NCI-H2107 treated with DMSO at 0.1 percent for 48 hours (cell line): ENCODE data around the gene WDR86.

Experiments
- DNase-seq: peaks from one replicate; lab custom pipeline; 2025; ENCODE audit not compliant: unreplicated experiment; lab: John Stamatoyannopoulos, UW

WDR86 gene

DNA sequence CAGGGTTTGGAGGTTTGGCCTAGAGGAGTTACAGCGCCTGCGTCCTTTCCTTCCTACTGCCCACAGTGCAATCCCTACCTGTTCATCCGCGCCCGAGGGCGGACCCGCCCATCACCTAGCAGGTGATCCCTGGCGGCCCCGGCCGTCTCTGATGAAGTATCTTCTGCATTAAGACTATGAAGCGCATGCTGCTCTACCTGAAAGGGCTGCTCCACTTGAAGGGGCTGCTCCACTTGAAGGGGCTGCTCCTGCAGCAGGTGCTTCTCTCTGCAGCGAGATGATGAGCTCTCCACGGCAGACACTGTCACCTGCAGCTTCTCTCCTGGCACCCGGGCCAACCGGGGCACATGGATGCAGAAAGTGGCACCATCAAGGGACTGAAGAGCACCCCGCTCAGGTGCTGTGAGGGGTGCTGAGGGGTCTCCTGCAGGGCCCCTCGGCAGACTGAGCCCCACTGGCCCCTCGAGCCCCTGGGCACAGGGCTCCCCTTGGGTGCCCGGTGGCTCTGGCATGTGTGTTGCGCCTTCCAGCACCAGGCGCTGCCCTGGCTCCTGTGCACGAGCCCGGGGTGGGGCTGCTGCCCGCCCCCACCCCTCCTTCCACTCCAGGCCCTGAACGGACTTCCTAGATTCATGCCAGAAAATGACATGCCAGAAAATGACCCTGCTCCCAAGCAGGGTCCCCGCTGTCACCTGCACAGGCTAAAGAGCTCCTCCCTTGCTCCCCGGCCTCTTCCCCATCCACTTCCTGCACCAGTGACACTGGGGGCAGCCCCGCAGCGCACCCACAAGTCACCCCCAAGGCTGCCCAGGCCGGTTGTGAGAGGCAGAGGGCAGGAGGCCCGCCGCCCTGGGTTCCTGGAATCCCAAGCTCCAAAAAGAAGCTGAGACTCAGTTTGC lies 29.4 kb downstream of the WDR86 start:
- DNase-seq: no peak

DNA sequence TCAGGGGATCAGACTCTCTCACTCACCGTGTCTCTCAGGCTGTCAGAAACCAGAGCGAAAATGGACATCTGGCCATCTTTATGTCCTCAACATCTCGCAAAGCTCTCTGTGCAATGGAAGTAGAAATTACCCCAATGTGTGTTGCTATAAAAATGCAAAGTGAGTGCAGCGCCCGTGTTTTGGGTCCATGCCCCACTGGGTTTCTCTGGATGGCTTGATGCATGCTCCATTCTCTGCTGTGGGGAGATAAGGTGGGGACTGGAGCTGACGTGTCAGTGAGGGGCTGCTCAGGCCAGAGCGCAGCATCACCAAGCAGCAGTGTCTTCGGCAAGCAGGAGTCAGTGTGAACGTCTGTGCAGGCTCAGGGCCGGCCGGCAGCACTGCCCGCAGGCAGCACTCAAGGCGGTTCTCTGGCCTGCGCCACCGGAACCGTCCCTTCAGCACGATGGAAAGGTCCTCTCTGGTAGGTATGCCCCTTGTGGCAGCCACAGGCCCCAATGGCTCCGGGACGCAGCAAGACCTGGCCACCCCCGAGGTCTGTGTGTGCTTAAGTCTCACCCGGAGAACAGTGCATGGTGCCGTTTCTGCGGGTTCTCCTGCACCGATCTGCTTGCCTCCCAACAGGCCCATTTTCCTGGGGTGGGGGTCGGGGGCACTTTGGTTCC lies 30.2 kb downstream of the WDR86 start:
- DNase-seq: no peak

GRCh38 chr7:151379193-151379520 lies 30.7 kb downstream of the WDR86 start:
- DNase-seq: no peak

GRCh38 chr7:151378496-151379192 lies 31.2 kb downstream of the WDR86 start:
- no peak for DNase-seq

- DNase-seq: no peak
Observed at GRCh38 chr7:151378011-151378410, 31.8 kb downstream of the WDR86 start.

- DNase-seq: no peak
Observed at GRCh38 chr7:151377406-151377805, 32.4 kb downstream of the WDR86 start.

GRCh38 chr7:151376218-151376902 lies 33.5 kb downstream of the WDR86 start:
- no peak for DNase-seq

GRCh38 chr7:151375530-151376217 lies 34.2 kb downstream of the WDR86 start:
- DNase-seq: no peak

DNA sequence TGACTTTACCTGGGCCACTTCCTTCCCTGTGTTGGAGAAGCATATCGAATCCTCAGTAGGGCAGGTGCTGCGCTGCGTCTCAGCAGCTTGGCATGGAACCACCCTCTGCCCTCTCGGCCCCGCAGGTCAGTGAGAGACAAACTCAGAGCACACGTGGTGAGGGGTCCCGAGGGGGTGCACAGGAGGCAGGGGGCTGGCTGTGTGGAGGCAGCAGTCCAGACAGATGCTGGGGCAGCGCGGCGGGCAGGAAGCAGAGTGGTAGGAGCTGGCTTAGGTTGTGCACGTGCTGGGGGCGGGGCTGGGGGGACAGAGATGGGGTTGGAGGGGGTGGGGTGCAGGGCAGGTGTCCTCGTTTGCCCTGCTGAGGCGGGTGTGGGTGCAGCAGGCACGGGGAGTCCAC lies 35.1 kb downstream of the WDR86 start:
- no peak for DNase-seq

DNA sequence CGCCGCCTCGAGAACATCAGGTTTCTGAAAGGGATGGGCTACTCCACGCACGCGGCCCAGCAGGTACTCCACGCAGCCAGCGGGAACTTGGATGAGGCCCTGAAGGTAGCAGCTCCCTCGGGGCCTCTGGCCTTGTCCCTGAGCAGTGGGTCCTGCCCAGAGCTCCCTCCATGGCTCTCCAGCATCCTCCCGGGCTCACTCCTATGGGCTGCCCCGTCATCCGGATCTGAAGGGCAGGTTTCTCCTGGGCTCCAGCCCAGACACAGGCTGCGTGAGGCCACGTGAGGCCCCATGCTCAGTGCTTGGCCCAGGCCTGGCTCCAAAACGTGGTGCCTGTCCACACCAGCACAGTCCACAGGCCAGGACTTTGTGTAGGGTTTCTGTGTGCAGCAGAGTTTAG lies 35.7 kb downstream of the WDR86 start:
- no peak for DNase-seq

DNA sequence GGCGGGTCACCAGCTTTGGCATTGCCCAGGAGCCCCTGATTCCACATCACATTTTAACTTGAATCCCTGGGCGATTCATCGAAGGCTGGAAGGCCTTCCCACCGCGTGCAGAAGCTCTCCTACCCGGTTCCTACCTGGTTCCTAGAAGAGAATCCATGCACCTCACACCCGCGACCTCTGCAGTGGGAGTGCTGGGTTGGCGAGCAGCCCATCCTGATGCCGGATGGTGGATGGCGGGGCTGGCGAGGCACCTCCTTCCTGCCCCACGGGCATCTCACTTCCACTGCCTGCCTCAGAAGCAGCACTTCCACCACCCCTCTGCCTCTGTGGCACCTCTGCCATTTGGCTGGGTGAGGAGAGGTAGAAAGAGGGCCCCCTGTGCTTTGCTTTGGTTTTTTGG lies 36.2 kb downstream of the WDR86 start:
- DNase-seq: no peak

GRCh38 chr7:151372612-151373265 lies 37.1 kb downstream of the WDR86 start:
- DNase-seq: no peak

GRCh38 chr7:151371266-151371665 lies 38.6 kb downstream of the WDR86 start:
- no peak for DNase-seq

DNA sequence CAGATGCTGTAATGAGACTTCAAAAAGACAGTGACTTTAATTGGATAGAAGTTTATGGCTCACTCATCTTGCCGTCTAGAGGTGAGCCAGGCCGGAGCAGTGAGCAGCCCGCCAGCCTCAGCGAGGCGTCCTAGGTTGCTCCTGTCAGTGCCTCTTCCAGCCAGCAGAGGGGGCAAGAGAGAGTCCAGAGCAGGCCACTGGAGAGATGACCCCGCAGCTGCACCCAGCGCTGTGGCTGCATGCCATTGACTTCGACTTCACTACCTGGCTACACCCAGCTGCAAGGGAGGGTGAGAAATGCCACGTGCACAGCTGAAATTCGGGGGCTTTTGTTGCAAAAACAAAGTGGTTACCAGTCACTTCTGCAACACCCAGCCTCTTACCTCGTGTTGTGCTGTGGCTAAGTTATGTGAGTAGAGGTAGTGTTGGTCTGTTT lies 41.7 kb downstream of the WDR86 start:
- peak; percentile 88 for DNase-seq

DNA sequence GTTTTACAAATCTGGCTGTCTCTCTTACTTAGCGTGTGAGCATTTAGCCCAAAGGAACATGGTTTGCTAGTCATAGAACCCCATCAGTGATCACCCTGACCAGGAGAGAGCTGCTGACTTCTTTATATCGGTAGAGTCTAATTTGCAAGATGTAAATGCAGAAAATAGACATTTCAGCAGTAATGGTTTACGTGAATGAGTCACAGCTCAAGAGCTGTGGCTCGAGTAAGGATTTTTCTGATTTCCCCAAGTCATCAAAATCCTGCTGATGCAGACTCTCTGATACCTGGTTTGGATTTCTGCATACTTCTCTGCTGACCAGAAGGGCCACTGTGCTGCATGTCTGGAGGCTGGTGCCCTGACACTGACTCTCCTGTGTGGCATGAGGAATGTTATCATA lies 42.6 kb downstream of the WDR86 start:
- no peak for DNase-seq

DNA sequence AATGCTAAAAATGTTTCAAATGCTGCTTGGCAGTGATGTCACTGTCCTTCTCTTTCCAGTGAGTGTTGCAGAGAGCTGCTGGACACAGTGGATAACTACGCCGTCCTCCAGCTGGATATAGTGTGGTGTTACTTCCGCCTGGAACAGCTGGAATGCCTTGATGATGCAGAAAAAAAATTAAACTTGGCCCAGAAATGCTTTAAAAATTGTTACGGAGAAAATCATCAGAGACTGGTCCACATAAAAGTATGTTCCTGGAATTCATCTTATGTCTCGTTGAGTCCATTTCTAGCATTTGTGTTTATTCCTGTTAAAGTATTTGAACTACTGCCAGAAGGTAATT lies 43.0 kb downstream of the WDR86 start:
- DNase-seq: no peak

- DNase-seq: no peak
Observed at GRCh38 chr7:151366166-151366879, 43.5 kb downstream of the WDR86 start.

- DNase-seq: no peak
Observed at GRCh38 chr7:151363182-151363581, 46.7 kb downstream of the WDR86 start.

DNA sequence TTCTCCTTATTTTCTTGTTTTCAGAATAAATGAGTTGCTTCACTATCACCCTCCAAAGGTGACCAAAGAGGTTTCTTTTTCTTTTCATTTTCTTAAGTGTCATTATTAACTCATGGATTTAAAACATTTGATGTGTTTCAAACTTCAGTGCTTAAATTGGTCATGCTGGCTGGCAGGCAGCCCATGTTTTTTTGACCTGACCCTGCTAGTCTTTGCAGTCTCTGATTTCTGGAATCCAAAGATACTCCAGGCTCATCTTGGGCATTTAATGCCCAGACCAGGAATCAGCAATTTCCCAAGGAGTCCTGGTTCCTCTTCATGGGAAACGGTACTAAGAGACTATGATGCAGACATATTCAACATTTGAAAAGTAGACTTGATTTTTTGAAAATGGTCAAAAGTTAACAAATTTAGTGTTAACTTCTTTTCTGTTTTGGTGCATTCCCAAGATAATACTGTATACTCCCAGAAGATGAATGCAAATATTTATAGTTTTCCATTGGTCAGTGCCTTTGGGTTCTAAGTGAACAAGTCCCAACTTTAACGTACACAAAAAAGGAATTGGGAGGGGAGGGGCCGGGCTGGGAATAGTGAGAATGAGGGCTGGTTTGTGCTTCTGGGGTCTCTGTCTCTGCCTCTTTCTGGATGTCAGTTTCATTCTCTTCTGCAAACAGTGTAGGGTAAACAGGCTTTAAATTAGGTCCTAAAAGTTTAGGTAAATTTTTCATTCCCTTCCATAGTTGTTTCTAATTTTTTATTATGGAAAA lies 48.5 kb downstream of the WDR86 start:
- DNase-seq: no peak
